GM23248 (cell line): ENCODE data around the gene DEPP1. TPM values are rescaled to one million over a fixed set of nuclear protein-coding genes. Genes with fewer than 3 reads are reported as not detected.

Experiments
- DNase-seq: peaks from one replicate; pipeline ENCODE4 v3.0.0-alpha.2; 2015
- H2AFZ ChIP-seq: fragments of 200-600 bp; sonication (generic); 2 replicates; pipeline ENCODE4 v1.6.1; 2016; ENCODE audit warnings: antibody characterized with exemption
- H3F3A ChIP-seq: fragments of 200-600 bp; sonication (generic); 2 replicates; pipeline ENCODE4 v1.6.1; 2016; ENCODE audit warnings: mild to moderate bottlenecking, antibody characterized with exemption, mixed run types; ENCODE audit not compliant: insufficient read depth
- H3K27ac ChIP-seq: fragments of 200-600 bp; sonication (generic); 2 replicates; pipeline ENCODE4 v1.5.1; 2016; ENCODE audit warnings: mild to moderate bottlenecking
- H3K27me3 ChIP-seq: fragments of 200-600 bp; sonication (generic); replicated peaks from 2 replicates; pipeline ENCODE4 v1.6.1; 2016; ENCODE audit warnings: mild to moderate bottlenecking; ENCODE audit not compliant: insufficient read depth
- H3K36me3 ChIP-seq: fragments of 200-600 bp; sonication (generic); 2 replicates; pipeline ENCODE4 v1.6.1; 2016; ENCODE audit warnings: low read depth, mild to moderate bottlenecking
- H3K4me1 ChIP-seq: fragments of 200-600 bp; sonication (generic); 2 replicates; pipeline ENCODE4 v1.6.1; 2016; ENCODE audit warnings: mild to moderate bottlenecking; ENCODE audit not compliant: insufficient read depth
- H3K4me2 ChIP-seq: fragments of 200-600 bp; sonication (generic); one replicate; pipeline ENCODE4 v1.6.1; 2016; ENCODE audit warnings: mild to moderate bottlenecking; ENCODE audit not compliant: unreplicated experiment
- H3K4me3 ChIP-seq: fragments of 200-600 bp; sonication (generic); 2 replicates; pipeline ENCODE4 v1.5.1; 2016; ENCODE audit warnings: mild to moderate bottlenecking
- H3K79me2 ChIP-seq: fragments of 200-600 bp; sonication (generic); 2 replicates; pipeline ENCODE4 v1.6.1; 2016; ENCODE audit warnings: mild to moderate bottlenecking; ENCODE audit not compliant: insufficient read depth
- H3K9ac ChIP-seq: fragments of 200-600 bp; sonication (generic); 2 replicates; pipeline ENCODE4 v1.6.1; 2016; ENCODE audit warnings: mild to moderate bottlenecking
- H3K9me2 ChIP-seq: fragments of 200-600 bp; sonication (generic); 2 replicates; pipeline ENCODE4 v1.6.1; 2016; ENCODE audit warnings: mixed run types, mild to moderate bottlenecking, moderate library complexity; ENCODE audit not compliant: insufficient read depth
- H3K9me3 ChIP-seq: fragments of 200-600 bp; sonication (generic); one replicate; pipeline ENCODE4 v1.6.1; 2017; ENCODE audit warnings: low read depth
- H4K20me1 ChIP-seq: fragments of 200-600 bp; sonication (generic); 2 replicates; pipeline ENCODE4 v1.6.0; 2016; ENCODE audit not compliant: insufficient read depth
- EZH2 ChIP-seq: fragments of 200-600 bp; sonication (generic); IDR thresholded peaks from 2 replicates; pipeline ENCODE4 v1.6.1; 2018; ENCODE audit warnings: antibody characterized with exemption, mild to moderate bottlenecking; ENCODE audit not compliant: insufficient read depth, poor library complexity, severe bottlenecking
- EZH2phosphoT487 ChIP-seq: fragments of 200-600 bp; sonication (generic); IDR thresholded peaks from 2 replicates; pipeline ENCODE4 v1.6.1; 2018; ENCODE audit warnings: antibody characterized with exemption, moderate library complexity, mild to moderate bottlenecking, low read depth; ENCODE audit not compliant: insufficient read depth
- WGBS, 2 experiments: methylation state at CpG; one replicate each; pipeline ENCODE4 v1.1.6; 2015 to 2017; ENCODE audit warnings: low lambda C conversion rate in 2 of 2, low coverage in 1 of 2; ENCODE audit errors: missing lambda C conversion rate in 2 of 2; 5-methylcytosine and 5-hydroxymethylcytosine counted together
- in situ Hi-C: fragments of 300-500 bp; cut with MboI; formaldehyde crosslinking; loops from 2 replicates; pipeline ENCODE4 v1.15.0; 2020
- polyA plus RNA-seq: library from polyadenylated mRNA; unstranded; fragments of >200 nt; fragmentation: Nextera tagmentation; extraction: Ambion mirVana; gene quantifications from 2 replicates; pipeline ENCODE4 v1.2.1, GENCODE V29; 2016
- total RNA-seq: library from RNA; depleted of rRNA; stranded (reverse); fragments of >200 nt; shearing (Covaris generic); gene quantifications from 2 replicates; pipeline ENCODE4 v1.2.3, GENCODE V29; 2014

DEPP1 gene
- total and polyA plus RNA-seq, 2 experiments from 2014 or later: 10.1 to 10.2 TPM

DNA sequence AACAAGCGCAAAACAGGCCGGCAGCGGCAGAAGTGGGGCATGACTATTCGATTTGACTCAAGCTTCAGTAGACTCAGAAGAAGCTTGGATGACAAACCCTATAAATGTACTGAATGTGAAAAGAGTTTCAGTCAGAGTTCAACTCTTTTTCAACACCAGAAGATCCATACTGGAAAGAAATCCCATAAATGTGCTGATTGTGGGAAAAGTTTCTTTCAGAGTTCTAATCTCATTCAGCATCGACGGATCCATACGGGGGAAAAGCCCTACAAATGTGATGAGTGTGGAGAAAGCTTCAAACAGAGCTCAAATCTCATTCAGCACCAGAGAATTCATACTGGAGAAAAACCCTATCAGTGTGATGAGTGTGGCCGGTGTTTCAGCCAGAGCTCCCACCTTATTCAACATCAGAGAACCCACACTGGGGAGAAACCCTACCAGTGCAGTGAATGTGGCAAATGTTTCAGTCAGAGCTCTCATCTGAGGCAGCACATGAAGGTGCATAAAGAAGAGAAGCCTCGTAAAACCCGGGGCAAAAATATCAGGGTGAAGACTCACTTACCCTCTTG lies 24.9 kb upstream of the DEPP1 start:
- H3K79me2 ChIP-seq: peaks cover 28% of the 10 kb centered on the region
- 97 to 99% methylated on average over 10 of the region's 10 CpGs for WGBS, 2 experiments
- H3K27ac ChIP-seq: no peak overlapping the region
- peaks cover 24% of the 10 kb centered on the region for H3K4me1 ChIP-seq
- no peaks in the 10 kb centered on the region for H3K9me2 ChIP-seq
- no peaks in the 10 kb centered on the region for H3K27me3 ChIP-seq
- DNase-seq: no peak
- no peaks in the 10 kb centered on the region for H4K20me1 ChIP-seq
- H2AFZ ChIP-seq: no peak overlapping the region
- H3K36me3 ChIP-seq: peaks cover 13% of the 10 kb centered on the region; the same call in 1 of the 2 replicates
- no peak overlapping the region for H3K4me2 ChIP-seq
- in situ Hi-C loops: no loop called here
- H3K4me3 ChIP-seq: no peak overlapping the region
- no peak overlapping the region for H3K9ac ChIP-seq
- TF ChIP-seq EZH2phosphoT487: no peak
- no peaks in the 10 kb centered on the region for H3K9me3 ChIP-seq
- H3F3A ChIP-seq: peaks cover 35% of the 10 kb centered on the region

DNA sequence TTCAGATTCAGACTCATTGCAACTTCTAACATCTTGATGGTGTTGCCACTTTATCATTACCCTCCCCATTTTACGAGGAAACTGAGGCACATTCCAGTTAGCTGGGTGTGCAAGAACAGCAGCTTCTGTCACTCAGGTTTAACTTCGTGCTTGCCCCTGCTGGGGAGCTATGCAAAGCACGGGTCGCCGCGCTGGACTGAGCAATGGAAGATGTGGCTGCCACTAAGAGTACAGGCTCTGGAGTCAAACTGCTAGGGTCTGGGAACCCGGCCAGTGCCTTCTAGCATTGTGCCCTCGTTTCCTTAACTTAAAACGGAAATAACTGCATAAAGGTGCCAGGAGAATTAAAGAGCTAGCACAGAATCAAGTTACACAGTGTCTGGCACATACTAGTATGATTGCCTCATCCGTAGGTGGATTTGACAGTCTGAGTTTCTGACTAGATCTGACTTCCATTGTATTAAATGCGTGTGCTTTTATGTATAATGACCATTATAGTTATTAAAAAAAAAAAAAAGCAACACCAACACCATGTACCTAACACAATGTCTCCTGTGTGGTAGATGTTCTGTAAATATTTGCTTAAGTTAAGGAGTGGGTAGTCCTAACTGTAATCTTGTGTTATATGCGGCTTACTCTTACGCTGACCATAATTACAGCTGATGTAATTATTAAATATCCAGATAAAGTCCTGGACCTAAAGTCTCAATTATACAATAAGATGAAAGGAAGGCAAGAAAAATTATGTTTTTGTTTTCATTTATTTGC lies 23.0 kb upstream of the DEPP1 start:
- Histone ChIP-seq H3K9ac (peak overlapping the region; percentile 92), H3F3A (peaks cover 27% of the 10 kb centered on the region), H3K4me2 (peak overlapping the region; percentile 91), H3K79me2 (peaks cover 28% of the 10 kb centered on the region), H3K4me1 (peaks cover 24% of the 10 kb centered on the region), H3K9me3 (no peaks in the 10 kb centered on the region), H2AFZ (peak overlapping the region; percentile 71), H3K4me3 (peak overlapping the region; percentile 73), H3K36me3 (peaks cover 13% of the 10 kb centered on the region; the same call in 1 of the 2 replicates), H3K27me3 (no peaks in the 10 kb centered on the region), H3K9me2 (no peaks in the 10 kb centered on the region), H4K20me1 (no peaks in the 10 kb centered on the region), H3K27ac (peak overlapping the region; percentile 93)
- TF ChIP-seq EZH2phosphoT487: no peak
- TF ChIP-seq EZH2: no peak
- in situ Hi-C loops: no loop called here
- 16 to 18% methylated on average over 13 of the region's 13 CpGs for WGBS, 2 experiments
- DNase-seq: peak; percentile 82

DNA sequence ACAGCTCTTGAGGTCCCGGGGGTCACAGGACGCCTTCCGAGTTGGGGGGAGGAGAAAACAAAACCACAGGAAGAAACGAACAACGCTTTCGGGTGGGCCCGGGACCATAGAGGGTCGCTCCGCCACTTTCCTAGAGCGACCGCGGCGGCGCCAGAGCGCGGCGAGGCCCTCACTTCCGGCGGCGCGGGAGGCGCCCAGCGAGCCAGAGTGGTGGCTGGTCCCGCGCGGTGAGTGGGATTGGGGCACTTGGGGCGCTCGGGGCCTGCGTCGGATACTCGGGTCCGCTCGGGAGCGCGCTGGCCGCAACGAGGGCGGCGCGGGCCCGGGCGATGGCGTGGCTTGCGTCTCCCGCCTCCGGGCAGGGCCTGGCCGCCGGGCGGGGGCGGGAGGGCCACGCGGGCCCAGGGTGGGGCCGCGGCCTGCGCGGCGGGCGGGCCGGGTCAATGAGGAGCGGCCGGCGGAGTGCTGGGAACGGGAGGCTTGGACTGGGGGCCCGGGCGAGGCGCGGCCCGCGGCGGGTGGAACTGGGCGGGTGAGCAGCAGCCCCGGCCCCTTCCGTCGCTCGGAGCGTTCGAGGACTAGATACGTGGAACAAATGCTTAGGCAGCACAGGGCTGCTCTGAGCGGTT lies 22.3 kb upstream of the DEPP1 start, which contains the start of gene ZNF22:
Gene ZNF22, plus strand, starts transcription at position 172 of the 629 bp plus-strand sequence. CDS start 2,446 bp downstream, outside the sequence.
- TF ChIP-seq EZH2 (no peak), EZH2phosphoT487 (no peak)
- H3K4me3 ChIP-seq: peak within 1 kb of the TSS; percentile 73
- peak; percentile 87 for DNase-seq
- H3K36me3 ChIP-seq: peaks cover 13% of the 10 kb centered on the region; the same call in 1 of the 2 replicates
- peaks cover 28% of the 10 kb centered on the region for H3K79me2 ChIP-seq
- no peaks in the 10 kb centered on the region for H3K9me3 ChIP-seq
- peak within 1 kb of the TSS; percentile 92 for H3K9ac ChIP-seq
- 0 to 1% methylated on average over 53 to 73 of the region's 79 CpGs for WGBS, 2 experiments
- H2AFZ ChIP-seq: peak within 1 kb of the TSS; percentile 77
- peaks cover 31% of the 10 kb centered on the region for H3K4me1 ChIP-seq
- H3K9me2 ChIP-seq: no peaks in the 10 kb centered on the region
- peaks cover 31% of the 10 kb centered on the region for H3F3A ChIP-seq
- H3K27me3 ChIP-seq: no peaks in the 10 kb centered on the region
- H4K20me1 ChIP-seq: no peaks in the 10 kb centered on the region
- H3K27ac ChIP-seq: peak within 1 kb of the TSS; percentile 93
- H3K4me2 ChIP-seq: peak within 1 kb of the TSS; percentile 91
- in situ Hi-C loops: no loop called here

DNA sequence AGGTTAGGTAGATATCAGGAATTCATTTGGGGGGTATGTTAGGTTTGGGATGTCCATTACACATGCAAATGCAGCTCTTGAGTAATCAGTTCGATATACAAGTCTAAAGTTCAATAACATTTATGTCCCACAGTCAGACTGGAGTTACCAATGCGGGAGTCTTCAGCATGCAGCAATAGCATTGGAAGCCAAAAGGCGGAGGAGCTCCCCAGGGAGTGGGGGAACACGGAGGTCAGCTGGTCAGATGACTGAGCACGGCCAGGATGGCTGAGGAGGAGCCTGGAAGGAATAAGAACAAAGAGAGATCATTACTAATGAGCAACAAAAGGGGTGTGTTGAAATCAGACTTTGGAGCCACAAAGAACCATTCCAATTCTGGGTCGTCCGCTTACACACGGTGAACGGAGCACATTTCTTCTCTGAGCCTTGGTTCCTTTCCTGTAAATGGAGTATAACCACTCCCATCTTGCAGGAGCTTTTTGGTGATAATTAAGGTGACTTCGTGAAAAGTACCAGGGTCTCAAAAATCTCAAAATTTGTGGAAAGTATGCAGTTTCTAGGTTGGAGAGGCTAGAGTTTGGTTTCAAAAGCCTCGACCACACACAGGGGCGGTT lies 21.6 kb upstream of the DEPP1 start:
- Histone ChIP-seq H3K4me1 (peaks cover 37% of the 10 kb centered on the region), H3K79me2 (peaks cover 28% of the 10 kb centered on the region), H3K27ac (peak overlapping the region; percentile 93), H3K9me2 (no peaks in the 10 kb centered on the region), H2AFZ (peak overlapping the region; percentile 77), H3K27me3 (no peaks in the 10 kb centered on the region), H3K4me3 (peak overlapping the region; percentile 73), H3F3A (peaks cover 37% of the 10 kb centered on the region), H3K36me3 (peaks cover 13% of the 10 kb centered on the region; the same call in 1 of the 2 replicates), H4K20me1 (no peaks in the 10 kb centered on the region), H3K4me2 (peak overlapping the region; percentile 91), H3K9ac (peak overlapping the region; percentile 92), H3K9me3 (no peaks in the 10 kb centered on the region)
- in situ Hi-C loops: no loop called here
- peak; percentile 95 for DNase-seq
- TF ChIP-seq EZH2phosphoT487: no peak
- TF ChIP-seq EZH2: no peak
- WGBS, 2 experiments: 5% methylated on average over 12 of the region's 12 CpGs
